ENCODE results near the gene DNAJB14.

DNAJB14 gene

DNA sequence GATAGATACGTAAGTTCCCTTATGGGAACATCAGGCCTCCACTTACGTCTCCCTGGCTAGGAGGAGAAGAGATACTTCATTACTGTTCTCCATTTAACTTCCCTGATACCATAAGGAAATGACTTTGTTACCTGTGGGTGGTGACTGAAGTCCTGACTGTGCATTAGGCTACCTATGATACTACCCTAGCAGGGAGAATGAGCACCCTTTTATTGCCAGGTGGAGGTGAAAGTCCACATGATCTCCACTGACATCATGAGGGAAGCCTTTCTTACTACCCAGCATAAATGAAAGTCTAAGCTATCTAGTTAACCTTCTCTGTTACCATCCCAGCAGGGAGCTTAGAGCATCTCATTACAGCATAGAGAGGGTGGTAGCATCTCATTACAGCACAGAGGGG lies 27.8 kb downstream of the DNAJB14 start (continued):
- no peak for TF ChIP-seq ZNF565 (CRISPR knock-in tag; conservative IDR thresholded peaks at IDR 0.05; ENCODE audit: low read depth)

DNA sequence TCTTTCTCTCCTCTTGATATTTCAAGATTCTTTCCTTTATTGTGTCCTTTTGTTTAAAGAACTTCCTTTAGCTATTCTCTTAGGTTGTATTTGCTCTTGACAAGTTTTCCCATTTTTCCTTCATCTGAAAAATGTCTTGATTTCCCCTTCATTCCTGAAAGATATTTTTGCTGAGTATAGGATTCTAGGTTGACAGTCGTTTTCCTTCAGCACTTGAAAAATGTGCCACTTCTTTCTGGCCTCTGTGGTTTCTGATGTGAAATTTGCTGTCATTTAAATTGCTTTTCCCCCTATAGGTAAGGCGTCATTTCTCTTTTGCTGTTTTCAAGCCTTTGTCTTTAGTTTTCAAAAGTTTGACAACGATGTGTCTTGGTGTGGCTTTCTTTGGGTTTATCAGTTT lies 28.8 kb downstream of the DNAJB14 start:
- ATAC-seq: no peak
- TF ChIP-seq ZNF70 (CRISPR knock-in tag; IDR thresholded peaks at IDR 0.05): no peak
- TF ChIP-seq, protein P1, sequence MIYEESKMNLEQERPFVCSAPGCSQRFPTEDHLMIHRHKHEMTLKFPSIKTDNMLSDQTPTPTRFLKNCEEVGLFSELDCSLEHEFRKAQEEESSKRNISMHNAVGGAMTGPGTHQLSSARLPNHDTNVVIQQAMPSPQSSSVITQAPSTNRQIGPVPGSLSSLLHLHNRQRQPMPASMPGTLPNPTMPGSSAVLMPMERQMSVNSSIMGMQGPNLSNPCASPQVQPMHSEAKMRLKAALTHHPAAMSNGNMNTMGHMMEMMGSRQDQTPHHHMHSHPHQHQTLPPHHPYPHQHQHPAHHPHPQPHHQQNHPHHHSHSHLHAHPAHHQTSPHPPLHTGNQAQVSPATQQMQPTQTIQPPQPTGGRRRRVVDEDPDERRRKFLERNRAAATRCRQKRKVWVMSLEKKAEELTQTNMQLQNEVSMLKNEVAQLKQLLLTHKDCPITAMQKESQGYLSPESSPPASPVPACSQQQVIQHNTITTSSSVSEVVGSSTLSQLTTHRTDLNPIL (CRISPR knock-in tag; IDR thresholded peaks at IDR 0.05; ENCODE audit: low read depth): no peak
- no peak for TF ChIP-seq ZC3H10 (CRISPR knock-in tag; IDR thresholded peaks at IDR 0.05)
- TF ChIP-seq ZNF565 (CRISPR knock-in tag; conservative IDR thresholded peaks at IDR 0.05; ENCODE audit: low read depth): no peak
- TF ChIP-seq ZNF8 (CRISPR knock-in tag; IDR thresholded peaks at IDR 0.05): no peak
- TF ChIP-seq RARB (CRISPR knock-in tag; IDR thresholded peaks at IDR 0.05): no peak
- TF ChIP-seq CSDC2 (CRISPR knock-in tag; IDR thresholded peaks at IDR 0.05): no peak
- TF ChIP-seq ZFP30 (CRISPR knock-in tag; IDR thresholded peaks at IDR 0.05): no peak
- TF ChIP-seq, protein P2, sequence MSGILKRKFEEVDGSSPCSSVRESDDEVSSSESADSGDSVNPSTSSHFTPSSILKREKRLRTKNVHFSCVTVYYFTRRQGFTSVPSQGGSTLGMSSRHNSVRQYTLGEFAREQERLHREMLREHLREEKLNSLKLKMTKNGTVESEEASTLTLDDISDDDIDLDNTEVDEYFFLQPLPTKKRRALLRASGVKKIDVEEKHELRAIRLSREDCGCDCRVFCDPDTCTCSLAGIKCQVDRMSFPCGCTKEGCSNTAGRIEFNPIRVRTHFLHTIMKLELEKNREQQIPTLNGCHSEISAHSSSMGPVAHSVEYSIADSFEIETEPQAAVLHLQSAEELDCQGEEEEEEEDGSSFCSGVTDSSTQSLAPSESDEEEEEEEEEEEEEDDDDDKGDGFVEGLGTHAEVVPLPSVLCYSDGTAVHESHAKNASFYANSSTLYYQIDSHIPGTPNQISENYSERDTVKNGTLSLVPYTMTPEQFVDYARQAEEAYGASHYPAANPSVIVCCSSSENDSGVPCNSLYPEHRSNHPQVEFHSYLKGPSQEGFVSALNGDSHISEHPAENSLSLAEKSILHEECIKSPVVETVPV (CRISPR knock-in tag; IDR thresholded peaks at IDR 0.05): no peak
- no peak for TF ChIP-seq OSR1 (CRISPR knock-in tag; IDR thresholded peaks at IDR 0.05)
- no peak for TF ChIP-seq ZFP3 (CRISPR knock-in tag; IDR thresholded peaks at IDR 0.05)
- TF ChIP-seq BACH2 (CRISPR knock-in tag; IDR thresholded peaks at IDR 0.05; ENCODE audit: borderline replicate concordance): no peak
- TF ChIP-seq PPARA (CRISPR knock-in tag; IDR thresholded peaks at IDR 0.05; ENCODE audit: borderline replicate concordance): no peak
- no peak for TF ChIP-seq TCF4 (CRISPR knock-in tag; IDR thresholded peaks at IDR 0.05; ENCODE audit: borderline replicate concordance)
- TF ChIP-seq, protein P3, sequence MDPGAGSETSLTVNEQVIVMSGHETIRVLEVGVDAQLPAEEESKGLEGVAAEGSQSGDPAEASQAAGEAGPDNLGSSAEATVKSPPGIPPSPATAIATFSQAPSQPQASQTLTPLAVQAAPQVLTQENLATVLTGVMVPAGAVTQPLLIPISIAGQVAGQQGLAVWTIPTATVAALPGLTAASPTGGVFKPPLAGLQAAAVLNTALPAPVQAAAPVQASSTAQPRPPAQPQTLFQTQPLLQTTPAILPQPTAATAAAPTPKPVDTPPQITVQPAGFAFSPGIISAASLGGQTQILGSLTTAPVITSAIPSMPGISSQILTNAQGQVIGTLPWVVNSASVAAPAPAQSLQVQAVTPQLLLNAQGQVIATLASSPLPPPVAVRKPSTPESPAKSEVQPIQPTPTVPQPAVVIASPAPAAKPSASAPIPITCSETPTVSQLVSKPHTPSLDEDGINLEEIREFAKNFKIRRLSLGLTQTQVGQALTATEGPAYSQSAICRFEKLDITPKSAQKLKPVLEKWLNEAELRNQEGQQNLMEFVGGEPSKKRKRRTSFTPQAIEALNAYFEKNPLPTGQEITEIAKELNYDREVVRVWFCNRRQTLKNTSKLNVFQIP (CRISPR knock-in tag; IDR thresholded peaks at IDR 0.05; ENCODE audit: borderline replicate concordance, low read depth): no peak
- no peak for TF ChIP-seq ISL1 (CRISPR knock-in tag; IDR thresholded peaks at IDR 0.05)
- no peak for TF ChIP-seq TOX (CRISPR knock-in tag; IDR thresholded peaks at IDR 0.05; ENCODE audit: borderline replicate concordance)

DNA sequence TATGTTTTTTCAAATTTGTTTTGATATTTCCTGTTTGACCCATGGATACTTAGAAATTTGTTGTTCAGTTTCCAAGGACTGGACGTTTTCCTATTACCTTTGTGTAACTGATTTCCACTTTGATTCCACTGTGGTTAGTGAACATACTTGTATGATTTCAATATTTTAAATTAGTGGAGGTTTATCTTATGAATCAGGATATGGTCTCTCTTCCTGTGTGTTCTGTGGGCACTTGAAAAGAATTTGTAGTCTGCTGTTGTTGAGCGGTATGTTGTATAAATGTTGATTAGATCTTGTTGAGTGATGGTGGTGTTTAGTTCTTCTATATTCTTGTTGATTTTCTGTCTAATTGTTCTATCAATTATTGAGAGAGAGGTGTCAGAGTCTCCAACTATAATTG lies 31.0 kb downstream of the DNAJB14 start:
- no peak for ATAC-seq
- TF ChIP-seq, protein P2 (CRISPR knock-in tag; IDR thresholded peaks at IDR 0.05): no peak
- TF ChIP-seq ZNF565 (CRISPR knock-in tag; conservative IDR thresholded peaks at IDR 0.05; ENCODE audit: low read depth): no peak
- TF ChIP-seq ISL1 (CRISPR knock-in tag; IDR thresholded peaks at IDR 0.05): no peak

DNA sequence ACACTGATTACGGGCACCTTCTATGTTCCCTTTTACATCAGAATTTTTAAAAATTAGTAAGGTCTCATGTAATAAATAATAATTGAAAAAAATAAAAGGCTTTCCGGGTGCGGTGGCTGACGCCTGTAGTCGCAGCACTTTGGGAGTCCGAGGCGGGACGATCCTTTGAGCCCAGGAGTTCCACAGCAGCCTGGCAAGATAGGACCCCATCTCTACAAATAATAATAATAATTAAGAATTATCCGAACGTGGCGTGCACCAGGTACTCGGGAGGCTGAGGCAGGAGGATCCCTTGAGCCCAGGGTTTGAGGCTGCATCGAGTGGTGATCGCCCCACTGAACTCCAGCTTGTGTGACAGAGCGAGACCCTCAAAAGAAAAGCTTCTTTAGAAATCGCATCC lies 51.4 kb downstream of the DNAJB14 start:
- ATAC-seq: no peak
- TF ChIP-seq ZFP30 (CRISPR knock-in tag; IDR thresholded peaks at IDR 0.05): no peak
- TF ChIP-seq, protein P4, sequence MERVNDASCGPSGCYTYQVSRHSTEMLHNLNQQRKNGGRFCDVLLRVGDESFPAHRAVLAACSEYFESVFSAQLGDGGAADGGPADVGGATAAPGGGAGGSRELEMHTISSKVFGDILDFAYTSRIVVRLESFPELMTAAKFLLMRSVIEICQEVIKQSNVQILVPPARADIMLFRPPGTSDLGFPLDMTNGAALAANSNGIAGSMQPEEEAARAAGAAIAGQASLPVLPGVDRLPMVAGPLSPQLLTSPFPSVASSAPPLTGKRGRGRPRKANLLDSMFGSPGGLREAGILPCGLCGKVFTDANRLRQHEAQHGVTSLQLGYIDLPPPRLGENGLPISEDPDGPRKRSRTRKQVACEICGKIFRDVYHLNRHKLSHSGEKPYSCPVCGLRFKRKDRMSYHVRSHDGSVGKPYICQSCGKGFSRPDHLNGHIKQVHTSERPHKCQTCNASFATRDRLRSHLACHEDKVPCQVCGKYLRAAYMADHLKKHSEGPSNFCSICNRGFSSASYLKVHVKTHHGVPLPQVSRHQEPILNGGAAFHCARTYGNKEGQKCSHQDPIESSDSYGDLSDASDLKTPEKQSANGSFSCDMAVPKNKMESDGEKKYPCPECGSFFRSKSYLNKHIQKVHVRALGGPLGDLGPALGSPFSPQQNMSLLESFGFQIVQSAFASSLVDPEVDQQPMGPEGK (CRISPR knock-in tag; IDR thresholded peaks at IDR 0.05; ENCODE audit: borderline replicate concordance): no peak
- TF ChIP-seq RARB (CRISPR knock-in tag; IDR thresholded peaks at IDR 0.05): no peak
- TF ChIP-seq GLIS3 (CRISPR knock-in tag; IDR thresholded peaks at IDR 0.05): no peak
- TF ChIP-seq BACH2 (CRISPR knock-in tag; IDR thresholded peaks at IDR 0.05; ENCODE audit: borderline replicate concordance): no peak
- TF ChIP-seq, protein P2 (CRISPR knock-in tag; IDR thresholded peaks at IDR 0.05): no peak
- TF ChIP-seq ZNF8 (CRISPR knock-in tag; IDR thresholded peaks at IDR 0.05): no peak
- TF ChIP-seq PPARA (CRISPR knock-in tag; IDR thresholded peaks at IDR 0.05; ENCODE audit: borderline replicate concordance): no peak
